HG03060 (cell line): ENCODE measurements around the gene RAB24.
A peak's percentile ranks its signal among the peaks of the same experiment; 100 is the strongest.

Experiments
- ATAC-seq: cut with Tn5 transposase; IDR thresholded peaks from one replicate; pipeline ENCODE4 v1.9.1; 2021; ENCODE audit warnings: low read depth, moderate number of reproducible peaks; ENCODE audit not compliant: unreplicated experiment

Gene RAB24

DNA sequence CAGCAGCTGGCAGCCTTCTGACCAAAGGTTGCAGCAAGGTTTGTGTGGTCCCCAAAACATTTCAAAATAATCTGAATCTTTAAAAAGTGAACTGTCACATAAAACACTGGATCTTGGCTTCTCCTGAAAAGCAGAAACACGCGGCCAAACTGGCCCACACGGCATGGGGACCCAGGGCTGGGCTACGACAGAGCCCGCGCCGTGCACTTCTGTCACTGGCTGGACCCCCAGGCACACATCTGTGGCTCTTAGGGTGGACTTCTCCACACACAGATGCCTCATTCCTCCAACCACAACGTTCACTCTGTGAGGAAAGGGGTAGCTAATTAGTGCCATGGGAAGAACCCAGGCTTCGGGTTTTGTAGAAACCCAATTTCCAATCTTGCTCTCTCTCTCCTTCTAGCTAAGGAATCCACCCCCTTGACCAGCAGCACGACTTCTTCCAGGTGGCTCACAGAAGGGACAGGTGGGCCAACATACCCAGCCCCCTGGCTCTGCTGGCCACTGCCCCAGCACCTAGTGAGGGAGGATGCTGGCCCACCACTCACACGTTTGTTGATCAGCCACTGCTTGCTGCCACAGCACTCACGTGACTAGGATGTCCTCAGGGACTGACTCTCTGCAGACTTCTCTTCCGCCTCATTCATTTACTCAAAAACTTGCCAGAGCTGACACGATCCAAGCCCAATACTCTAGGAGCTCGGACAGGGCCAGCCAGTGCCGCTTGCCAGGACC lies 30.1 kb upstream of the RAB24 start:
- no peak for ATAC-seq

DNA sequence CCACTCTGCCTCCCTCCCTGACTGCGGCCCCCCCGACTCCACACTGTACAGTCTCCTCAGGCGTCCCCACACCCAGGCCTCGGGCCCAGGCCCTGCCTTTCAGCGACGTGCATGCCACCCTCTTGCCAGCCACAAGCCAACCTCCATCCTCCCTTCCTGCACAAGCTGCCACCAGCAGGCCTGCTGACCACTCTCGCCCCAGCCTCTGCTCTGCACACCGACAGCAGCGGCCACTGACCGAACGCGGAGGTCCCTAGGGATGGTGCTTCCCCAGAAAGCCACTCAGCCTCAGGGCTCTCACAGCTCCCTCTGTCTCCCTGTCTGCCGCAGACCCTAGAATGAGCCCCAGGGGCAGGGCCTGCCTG lies 29.4 kb upstream of the RAB24 start:
- ATAC-seq: no peak

DNA sequence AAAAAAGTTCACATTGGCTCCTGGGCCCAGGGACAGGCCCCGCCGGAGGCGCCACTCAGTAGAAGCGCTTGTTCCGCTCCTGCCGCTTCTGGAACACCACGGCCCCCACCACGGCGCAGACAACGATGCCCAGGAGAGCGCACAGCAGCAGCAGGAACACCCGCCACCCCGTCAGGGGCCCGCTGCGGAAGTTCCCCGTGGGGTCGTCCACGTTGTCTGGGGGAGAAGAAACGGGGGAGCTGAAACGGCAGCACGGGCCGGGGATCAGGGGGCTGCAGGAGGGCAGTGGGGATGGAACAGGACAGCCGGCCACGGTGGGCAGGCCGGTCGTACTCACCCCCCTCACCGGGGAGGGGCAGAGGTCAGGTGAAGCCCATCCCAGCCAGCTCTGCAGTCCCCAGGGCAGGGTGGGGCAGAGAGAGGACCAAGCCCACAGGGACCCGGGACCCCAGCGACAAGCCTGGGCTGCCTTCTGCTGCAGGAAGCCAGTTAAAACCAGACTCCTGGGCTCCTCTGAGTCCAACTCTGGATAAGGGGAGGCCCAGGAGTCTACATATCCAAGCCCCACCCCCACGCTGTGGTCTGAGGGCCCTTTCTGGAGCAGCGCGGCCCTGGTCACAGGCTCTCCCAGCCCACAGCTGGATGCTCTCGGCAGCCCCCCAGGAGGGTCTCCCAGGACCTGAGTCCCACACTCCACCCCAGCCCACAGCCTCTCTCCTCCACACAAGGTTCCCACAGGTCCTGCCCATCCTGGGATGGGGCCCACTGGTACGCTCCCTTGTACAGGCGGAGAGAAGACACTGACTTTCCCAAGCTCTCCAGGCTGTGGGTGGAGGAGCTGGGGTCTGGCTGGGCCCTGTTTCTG lies 28.7 kb upstream of the RAB24 start:
- ATAC-seq: no peak

- ATAC-seq: no peak
Measured at GRCh38 chr5:177330991-177331842, 27.7 kb upstream of the RAB24 start.

- no peak for ATAC-seq
Measured at GRCh38 chr5:177329883-177330282, 26.4 kb upstream of the RAB24 start.

DNA sequence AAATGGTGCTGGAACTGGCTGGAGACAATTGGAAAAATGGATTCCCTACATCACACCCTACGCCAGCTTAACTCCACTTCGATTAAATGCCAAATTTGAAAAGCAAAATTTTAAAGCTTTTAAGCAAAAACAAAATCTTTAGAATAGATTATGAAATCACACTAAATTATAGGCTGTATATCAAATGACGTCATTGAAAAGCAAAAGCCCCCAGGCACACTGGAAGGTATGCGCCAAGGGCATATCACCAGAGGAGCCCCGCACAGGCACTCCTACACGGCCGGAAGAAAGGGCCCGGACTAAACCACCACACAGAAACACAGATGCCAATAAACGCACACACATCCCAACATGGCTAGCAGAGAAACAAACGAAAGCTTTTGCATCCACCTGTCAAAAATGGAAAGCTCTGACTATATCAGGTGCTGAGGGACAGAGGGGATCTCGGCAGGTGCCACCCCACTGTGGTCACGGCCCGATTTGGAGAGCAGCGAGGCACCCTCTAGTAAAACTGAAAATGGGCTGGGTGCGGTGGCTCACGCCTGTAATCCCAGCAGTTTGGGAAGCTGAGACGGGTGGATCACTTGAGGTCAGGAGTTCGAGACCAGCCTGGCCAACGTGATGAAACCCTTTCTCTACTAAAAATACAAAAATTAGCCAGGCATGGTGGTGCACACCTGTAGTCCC lies 25.2 kb upstream of the RAB24 start:
- no peak for ATAC-seq

- ATAC-seq: no peak
Measured at GRCh38 chr5:177327539-177328522, 24.3 kb upstream of the RAB24 start.

GRCh38 chr5:177325868-177326381 lies 22.4 kb upstream of the RAB24 start:
- ATAC-seq: no peak

DNA sequence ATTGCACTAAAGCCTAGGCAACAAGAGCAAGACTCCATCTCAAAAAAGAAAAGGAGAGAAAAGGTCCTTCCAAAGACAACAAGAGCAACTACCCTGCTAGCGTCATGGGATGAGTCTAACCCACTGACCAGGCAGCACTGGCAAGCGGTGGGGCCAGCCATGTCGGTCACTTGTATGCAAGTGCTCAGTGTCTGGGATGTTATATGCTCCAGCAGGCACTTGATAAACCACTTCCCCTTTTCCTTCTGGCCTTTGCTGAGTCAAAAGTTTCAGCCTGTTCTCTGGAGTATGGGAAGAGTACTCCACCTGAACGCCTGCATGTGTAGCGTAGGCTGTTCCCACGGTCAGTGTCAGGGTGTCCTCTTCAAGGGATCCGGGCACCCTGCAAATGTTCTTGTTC lies 17.4 kb upstream of the RAB24 start:
- no peak for ATAC-seq

DNA sequence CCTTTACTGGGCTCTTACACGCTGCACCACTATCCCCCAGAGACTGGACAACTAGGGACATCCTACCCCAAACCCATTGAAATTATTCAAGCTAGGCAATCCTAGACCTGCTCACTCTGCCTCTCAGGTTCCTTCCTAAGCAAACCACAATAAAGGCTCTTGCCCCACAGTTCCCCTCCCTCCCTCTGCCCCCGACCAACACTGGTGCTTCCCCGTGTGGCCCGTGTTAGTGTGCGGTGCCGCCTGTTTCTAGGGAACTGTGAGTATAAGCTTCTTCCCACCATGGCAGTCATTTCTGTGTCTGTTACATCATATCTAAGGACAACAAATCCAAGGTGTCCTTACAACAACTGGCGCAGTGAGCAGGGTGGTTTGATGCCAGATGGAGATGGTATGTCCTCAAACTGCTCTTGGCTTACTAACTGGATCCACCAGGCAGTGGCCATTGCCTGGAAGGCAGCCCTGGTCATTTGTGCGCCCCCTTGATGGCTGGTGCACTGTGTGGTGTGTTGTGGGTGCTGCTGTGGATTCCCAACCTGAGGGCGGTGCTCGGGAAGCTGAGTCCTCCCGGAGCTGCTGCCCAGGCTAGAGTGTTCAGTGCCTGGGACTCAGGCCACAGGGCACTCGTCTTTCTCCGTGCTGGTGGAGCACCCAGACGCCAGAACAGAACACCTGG lies 16.5 kb upstream of the RAB24 start:
- no peak for ATAC-seq

GRCh38 chr5:177317959-177318377 lies 14.4 kb upstream of the RAB24 start:
- no peak for ATAC-seq

GRCh38 chr5:177316005-177316404 lies 12.5 kb upstream of the RAB24 start:
- ATAC-seq: no peak

- no peak for ATAC-seq
Measured at GRCh38 chr5:177315411-177315810, 11.9 kb upstream of the RAB24 start.

GRCh38 chr5:177314376-177315342 lies 11.1 kb upstream of the RAB24 start:
- no peak for ATAC-seq

- ATAC-seq: no peak
Measured at GRCh38 chr5:177313561-177314259, 10.2 kb upstream of the RAB24 start.

DNA sequence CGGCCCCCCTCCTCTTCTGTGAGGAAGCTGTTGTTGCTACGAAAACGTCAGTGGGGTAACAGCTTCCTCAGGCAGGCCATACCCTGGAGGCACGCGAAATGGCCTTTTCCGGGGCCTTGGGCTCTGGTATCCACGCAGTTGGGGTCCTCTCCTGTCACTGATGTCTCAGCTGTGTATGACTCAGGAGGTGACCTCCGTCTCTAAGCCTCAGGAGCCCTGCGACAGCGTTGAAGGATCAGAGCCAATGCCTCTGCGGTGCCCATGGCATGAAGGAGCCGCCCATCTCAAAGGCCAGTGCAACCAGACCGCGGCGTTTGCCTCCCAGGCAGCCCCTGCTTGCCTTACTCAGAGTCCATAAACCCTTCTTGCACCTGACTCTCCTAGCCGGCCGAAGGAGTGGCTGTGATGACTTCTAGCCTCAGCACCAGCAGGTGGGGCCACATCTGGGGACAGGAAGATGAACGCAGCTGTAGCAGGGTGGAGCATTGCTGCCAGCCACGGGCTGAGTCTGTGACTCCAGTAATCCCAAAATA lies 9.2 kb upstream of the RAB24 start:
- peak; percentile 21 for ATAC-seq
